Esophagus muscularis mucosa (tissue), 4 donors: ENCODE measurements around the gene CCND2.

Experiments
- CTCF ChIP-seq, 3 experiments: fragments of 200-600 bp in 2 of 3; fragments of 450-650 bp in 1 of 3; sonication (generic) in 2 of 3; IDR thresholded peaks; one replicate each; pipeline ENCODE4 v1.5.1; 2017 to 2019; ENCODE audit warnings: antibody characterized with exemption in 3 of 3, mild to moderate bottlenecking in 2 of 3, moderate library complexity in 1 of 3
- EP300 ChIP-seq: sonication (generic); formaldehyde crosslinking; IDR thresholded peaks from one replicate; pipeline ENCODE4 v1.6.1; 2017; ENCODE audit warnings: antibody characterized with exemption
- POLR2A ChIP-seq: fragments of 450-650 bp; IDR thresholded peaks from one replicate; pipeline ENCODE4 v1.6.1; 2017; ENCODE audit warnings: antibody characterized with exemption, moderate library complexity, mild to moderate bottlenecking, low read depth
- POLR2AphosphoS5 ChIP-seq, 2 donors: sonication (generic); formaldehyde crosslinking; IDR thresholded peaks; one replicate each; pipeline ENCODE4 v1.6.1; 2017; ENCODE audit warnings: antibody characterized with exemption in 2 of 2

GRCh38 chr12:4252601-4253000 lies 21.0 kb upstream of the CCND2 start:
- no peak for TF ChIP-seq CTCF (IDR thresholded peaks at IDR 0.05)
- TF ChIP-seq POLR2AphosphoS5 (IDR thresholded peaks at IDR 0.05) = no peak
- TF ChIP-seq POLR2A = no peak
- TF ChIP-seq EP300 = no peak
